ENCODE data around the gene INVS.

DNA sequence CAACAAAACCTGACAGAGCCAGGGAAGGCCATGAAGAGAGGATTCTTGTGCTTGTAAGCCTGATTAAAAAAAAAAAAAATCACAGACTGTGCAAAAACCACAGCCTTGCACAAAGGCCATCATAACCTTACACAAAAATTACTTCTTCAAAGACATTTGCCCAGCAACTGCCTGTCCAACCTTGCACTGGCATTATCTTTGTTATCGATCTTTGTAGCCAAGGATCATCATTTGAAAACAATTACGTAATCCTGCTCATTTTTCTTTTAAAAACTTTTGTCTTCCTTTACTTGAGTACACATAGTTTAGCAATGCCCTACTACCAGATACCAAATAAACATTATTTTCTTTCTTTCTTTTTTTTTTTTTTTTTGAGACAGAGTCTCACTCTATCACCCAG, 128.6 kb downstream of the INVS start:
- TF ChIP-seq POLR2AphosphoS5 (IDR thresholded peaks at IDR 0.05) (no peak), EP300 (IDR thresholded peaks at IDR 0.05) (no peak), POLR2A (IDR thresholded peaks at IDR 0.05) (no peak)
- TF ChIP-seq, protein P1, sequence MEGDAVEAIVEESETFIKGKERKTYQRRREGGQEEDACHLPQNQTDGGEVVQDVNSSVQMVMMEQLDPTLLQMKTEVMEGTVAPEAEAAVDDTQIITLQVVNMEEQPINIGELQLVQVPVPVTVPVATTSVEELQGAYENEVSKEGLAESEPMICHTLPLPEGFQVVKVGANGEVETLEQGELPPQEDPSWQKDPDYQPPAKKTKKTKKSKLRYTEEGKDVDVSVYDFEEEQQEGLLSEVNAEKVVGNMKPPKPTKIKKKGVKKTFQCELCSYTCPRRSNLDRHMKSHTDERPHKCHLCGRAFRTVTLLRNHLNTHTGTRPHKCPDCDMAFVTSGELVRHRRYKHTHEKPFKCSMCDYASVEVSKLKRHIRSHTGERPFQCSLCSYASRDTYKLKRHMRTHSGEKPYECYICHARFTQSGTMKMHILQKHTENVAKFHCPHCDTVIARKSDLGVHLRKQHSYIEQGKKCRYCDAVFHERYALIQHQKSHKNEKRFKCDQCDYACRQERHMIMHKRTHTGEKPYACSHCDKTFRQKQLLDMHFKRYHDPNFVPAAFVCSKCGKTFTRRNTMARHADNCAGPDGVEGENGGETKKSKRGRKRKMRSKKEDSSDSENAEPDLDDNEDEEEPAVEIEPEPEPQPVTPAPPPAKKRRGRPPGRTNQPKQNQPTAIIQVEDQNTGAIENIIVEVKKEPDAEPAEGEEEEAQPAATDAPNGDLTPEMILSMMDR (IDR thresholded peaks at IDR 0.05), result no peak

Data from upper lobe of left lung (tissue), 4 donors.